HG03097 (cell line): ENCODE measurements around the gene NCK1.
"Not testable (repeated sequence)": the region's sequence is repeated elsewhere in the genome, so short reads cannot be mapped to it uniquely, and the experiment has no call there.

Source experiments
- ATAC-seq: cut with Tn5 transposase; IDR thresholded peaks from one replicate; pipeline ENCODE4 v1.9.1; 2021; ENCODE audit not compliant: unreplicated experiment, low FRiP score

The NCK1 gene

GRCh38 chr3:136860541-136860940 lies 1.5 kb upstream of the NCK1 start:
- no peak for ATAC-seq

GRCh38 chr3:136862617-136863322 lies 762 bp downstream of the NCK1 start:
- ATAC-seq, result peak; percentile 17

- ATAC-seq, result no peak
These were observed 7.3 kb downstream of the NCK1 start for GRCh38 chr3:136869282-136869681.

- not testable (repeated sequence) for ATAC-seq
These were observed 10.2 kb downstream of the NCK1 start for GRCh38 chr3:136872258-136872657.

GRCh38 chr3:136879510-136879909 lies 17.5 kb downstream of the NCK1 start:
- ATAC-seq, result not testable (repeated sequence)

GRCh38 chr3:136882571-136882970 lies 20.6 kb downstream of the NCK1 start:
- ATAC-seq, result no peak

GRCh38 chr3:136883967-136884720 lies 22.1 kb downstream of the NCK1 start:
- ATAC-seq, result no peak

- ATAC-seq, result no peak
These were observed 23.6 kb downstream of the NCK1 start for GRCh38 chr3:136885357-136886213.

GRCh38 chr3:136889947-136890346 lies 27.9 kb downstream of the NCK1 start:
- no peak for ATAC-seq

- ATAC-seq, result no peak
These were observed 30.2 kb downstream of the NCK1 start for GRCh38 chr3:136891934-136892855.

GRCh38 chr3:136893848-136894443 lies 31.9 kb downstream of the NCK1 start:
- ATAC-seq, result no peak

- not testable (repeated sequence) for ATAC-seq
These were observed 35.2 kb downstream of the NCK1 start for GRCh38 chr3:136897171-136897570.

GRCh38 chr3:136898549-136898948 lies 36.5 kb downstream of the NCK1 start:
- ATAC-seq, result no peak

GRCh38 chr3:136898954-136899353 lies 36.9 kb downstream of the NCK1 start:
- ATAC-seq, result no peak

GRCh38 chr3:136899622-136900158 lies 37.7 kb downstream of the NCK1 start:
- ATAC-seq, result no peak

- not testable (repeated sequence) for ATAC-seq
These were observed 38.7 kb downstream of the NCK1 start for GRCh38 chr3:136900694-136901093.

- ATAC-seq, result no peak
These were observed 39.4 kb downstream of the NCK1 start for GRCh38 chr3:136901391-136901790.

GRCh38 chr3:136902530-136902929 lies 40.5 kb downstream of the NCK1 start:
- not testable (repeated sequence) for ATAC-seq

GRCh38 chr3:136903899-136904298 lies 41.9 kb downstream of the NCK1 start:
- no peak for ATAC-seq
